Neuronal stem cell (in vitro differentiated cells): Measurements from ENCODE around the gene PDZK1IP1.
A peak's percentile ranks its signal among the peaks of the same experiment; 100 is the strongest.

Source experiments
- DNase-seq: peaks from one replicate; pipeline ENCODE4 v3.0.0-alpha.2; 2013; ENCODE audit warnings: low spot score
- H2AFZ ChIP-seq: one replicate; pipeline ENCODE4 v1.6.1; 2013; ENCODE audit warnings: mild to moderate bottlenecking, low read length, inconsistent platforms
- H2AK5ac ChIP-seq: 2 replicates; pipeline ENCODE4 v1.6.1; 2013; ENCODE audit warnings: low read depth, mild to moderate bottlenecking, inconsistent platforms, low read length, moderate library complexity, mixed read lengths
- H2BK120ac ChIP-seq: 2 replicates; pipeline ENCODE4 v1.6.1; 2013; ENCODE audit warnings: low read depth, mild to moderate bottlenecking, inconsistent platforms, low read length, moderate library complexity, mixed read lengths
- H2BK12ac ChIP-seq: one replicate; pipeline ENCODE4 v1.6.1; 2013; ENCODE audit warnings: low read length, inconsistent platforms
- H2BK15ac ChIP-seq: 2 replicates; pipeline ENCODE4 v1.6.1; 2013; ENCODE audit warnings: mild to moderate bottlenecking, low read length, inconsistent platforms, mixed read lengths
- H2BK5ac ChIP-seq: one replicate; pipeline ENCODE4 v1.6.1; 2013; ENCODE audit warnings: inconsistent platforms, mild to moderate bottlenecking, low read length, moderate library complexity
- H3K14ac ChIP-seq: one replicate; pipeline ENCODE4 v1.6.1; 2013; ENCODE audit warnings: low read length, inconsistent platforms
- H3K18ac ChIP-seq: 2 replicates; pipeline ENCODE4 v1.6.1; 2013; ENCODE audit warnings: low read length, inconsistent platforms
- H3K23ac ChIP-seq: 2 replicates; pipeline ENCODE4 v1.6.1; 2013; ENCODE audit warnings: low read depth, mild to moderate bottlenecking, mixed read lengths, low read length, inconsistent platforms; ENCODE audit not compliant: poor library complexity
- H3K27ac ChIP-seq: replicated peaks from 3 replicates; pipeline ENCODE4 v1.5.1; 2013; ENCODE audit warnings: low read length, inconsistent platforms
- H3K27me3 ChIP-seq, 3 experiments: 2 replicates each; pipeline ENCODE4 v1.6.1; 2013; ENCODE audit warnings: low read length in 3 of 3, mild to moderate bottlenecking in 2 of 3, inconsistent platforms in 1 of 3, low read depth in 1 of 3, mixed read lengths in 1 of 3, moderate library complexity in 1 of 3; ENCODE audit not compliant: control insufficient read depth in 3 of 3, insufficient read depth in 3 of 3
- H3K36me3 ChIP-seq, 2 donors: replicated peaks in 1 of 2; 2 replicates each; pipeline ENCODE4 v1.6.1; 2013; ENCODE audit warnings: low read length in 2 of 2; ENCODE audit not compliant: control insufficient read depth in 2 of 2, insufficient read depth in 2 of 2
- H3K4ac ChIP-seq: 2 replicates; pipeline ENCODE4 v1.6.1; 2013; ENCODE audit warnings: inconsistent platforms, mild to moderate bottlenecking, low read length, moderate library complexity
- H3K4me1 ChIP-seq, 2 donors: 1 replicate in 1 of 2; 2 replicates in 1 of 2; pipeline ENCODE4 v1.6.1; 2013; ENCODE audit warnings: low read length in 2 of 2, low read depth in 1 of 2; ENCODE audit not compliant: control insufficient read depth in 2 of 2, insufficient read depth in 1 of 2
- H3K4me2 ChIP-seq: one replicate; pipeline ENCODE4 v1.6.1; 2013; ENCODE audit warnings: mild to moderate bottlenecking, low read length, inconsistent platforms; ENCODE audit not compliant: insufficient read depth, poor library complexity, severe bottlenecking
- H3K4me3 ChIP-seq, 2 donors: 2 replicates each; pipeline ENCODE4 v1.5.1; 2013; ENCODE audit warnings: low read length in 2 of 2, mild to moderate bottlenecking in 2 of 2, inconsistent platforms in 1 of 2, moderate library complexity in 1 of 2
- H3K79me1 ChIP-seq: one replicate; pipeline ENCODE4 v1.6.1; 2013; ENCODE audit warnings: low read depth, mild to moderate bottlenecking, inconsistent platforms, low read length, moderate library complexity
- H3K9ac ChIP-seq: one replicate; pipeline ENCODE4 v1.6.1; 2013; ENCODE audit warnings: mild to moderate bottlenecking, low read depth, low read length, inconsistent platforms; ENCODE audit not compliant: poor library complexity
- H3K9me3 ChIP-seq, 2 donors: replicated peaks in 1 of 2; 2 replicates each; pipeline versions ENCODE3 to v1.6.1; 2013; ENCODE audit warnings: low read length in 2 of 2, mild to moderate bottlenecking in 2 of 2, inconsistent platforms in 1 of 2, low read depth in 1 of 2, mixed read lengths in 1 of 2, moderate library complexity in 1 of 2; ENCODE audit not compliant: control insufficient read depth in 2 of 2, insufficient read depth in 1 of 2
- H4K8ac ChIP-seq: one replicate; pipeline ENCODE4 v1.6.1; 2013; ENCODE audit warnings: low read depth, mild to moderate bottlenecking, inconsistent platforms, low read length, moderate library complexity
- H4K91ac ChIP-seq: one replicate; pipeline ENCODE4 v1.6.1; 2013; ENCODE audit warnings: low read length, low read depth, mild to moderate bottlenecking, inconsistent platforms; ENCODE audit not compliant: poor library complexity
- WGBS, 2 donors: extraction: QIAGEN DNeasy Blood & Tissue Kit; methylation state at CpG; one replicate each; pipeline ENCODE4 v1.1.7; 2013; ENCODE audit warnings: missing lambda C conversion rate in 2 of 2, mixed read lengths in 1 of 2; ENCODE audit not compliant: insufficient read length in 2 of 2, insufficient replicate concordance in 1 of 2; ENCODE audit errors: extremely low coverage in 2 of 2; 5-methylcytosine and 5-hydroxymethylcytosine counted together

The PDZK1IP1 gene

DNA sequence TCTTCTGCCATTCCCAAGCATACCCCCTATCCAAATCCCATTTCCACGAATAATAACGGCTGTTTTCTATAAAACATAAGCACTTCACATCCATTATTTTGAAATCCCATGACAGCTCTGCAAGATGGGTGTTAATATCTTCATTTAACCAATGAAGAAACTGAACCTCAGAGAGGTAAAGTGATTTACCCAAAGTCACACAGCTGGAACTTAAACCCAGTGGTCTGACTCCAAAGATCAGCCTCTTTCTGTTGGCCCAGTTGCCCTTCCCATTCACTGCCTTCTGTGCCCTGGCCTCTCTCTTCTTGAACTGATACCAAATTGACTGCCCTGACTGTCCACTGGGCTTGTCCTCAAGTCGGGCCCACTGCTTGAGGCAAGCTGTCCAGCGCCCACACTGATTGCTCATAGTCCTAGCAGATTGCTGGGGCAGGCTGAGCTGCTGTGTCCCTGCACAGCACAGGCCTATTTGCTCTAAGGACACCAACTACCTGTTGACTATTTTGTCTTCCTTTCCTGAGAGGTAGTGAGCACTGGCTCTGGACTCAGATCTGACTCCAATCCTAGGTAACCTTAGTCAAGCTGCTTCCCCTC lies 22.9 kb upstream of the PDZK1IP1 start:
- Histone ChIP-seq H2BK12ac (no peak overlapping the region), H4K8ac (no peak overlapping the region), H3K4me2 (no peak overlapping the region), H3K18ac (no peak overlapping the region), H3K9me3 (no peaks in the 10 kb centered on the region), H3K36me3 (no peaks in the 10 kb centered on the region), H3K23ac (no peak overlapping the region), H2AK5ac (no peak overlapping the region), H3K27ac (no peak overlapping the region), H3K14ac (no peak overlapping the region), H3K4me3 (no peak overlapping the region), H2AFZ (peak overlapping the region; percentile 96), H4K91ac (no peak overlapping the region), H3K4me1 (peaks cover 12 to 14% of the 10 kb centered on the region in 2 donors), H3K27me3 (peaks cover 0 to 72% (median 20%) of the 10 kb centered on the region in 3 experiments), H2BK120ac (no peak overlapping the region), H2BK5ac (no peak overlapping the region), H3K9ac (no peak overlapping the region), H2BK15ac (no peak overlapping the region), H3K4ac (no peak overlapping the region), H3K79me1 (no peaks in the 10 kb centered on the region)
- DNase-seq = no peak
- 100% methylated on average over 2 of the region's 4 CpGs; no CpG with 5 or more reads in 1 of the 2 donors for WGBS, 2 donors

DNA sequence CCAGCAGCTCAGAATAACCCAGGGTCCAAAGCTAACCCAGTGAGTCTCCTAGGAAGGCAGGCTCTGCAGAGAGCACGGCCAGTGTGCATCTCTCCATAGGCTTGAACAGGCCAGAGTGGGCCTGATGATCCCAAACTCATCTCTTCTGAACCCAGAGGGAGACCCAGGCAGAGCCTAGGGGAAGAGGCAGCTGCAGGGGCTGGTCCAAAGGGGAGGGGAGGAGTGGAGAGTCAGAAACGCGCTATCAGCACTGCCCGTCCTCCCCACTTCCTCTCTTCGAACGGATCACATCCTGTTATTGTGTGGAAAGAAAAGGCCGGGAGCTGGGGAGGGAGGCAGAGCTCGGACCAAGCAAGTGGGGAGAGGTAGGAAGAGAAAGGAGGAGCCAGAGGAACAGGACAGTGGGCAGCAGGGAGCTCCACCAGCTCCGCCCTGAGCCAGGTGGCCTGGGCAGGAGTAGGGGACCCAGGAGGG lies 22.0 kb upstream of the PDZK1IP1 start:
- H2BK5ac ChIP-seq = no peak overlapping the region
- no peak overlapping the region for H3K9ac ChIP-seq
- no peak overlapping the region for H3K4me2 ChIP-seq
- no peak overlapping the region for H3K27ac ChIP-seq
- H3K9me3 ChIP-seq = no peaks in the 10 kb centered on the region
- peaks cover 0 to 71% (median 20%) of the 10 kb centered on the region in 3 experiments for H3K27me3 ChIP-seq
- no peak overlapping the region for H2BK12ac ChIP-seq
- H2AK5ac ChIP-seq = no peak overlapping the region
- no peak overlapping the region for H4K8ac ChIP-seq
- no peaks in the 10 kb centered on the region for H3K79me1 ChIP-seq
- peaks cover 12 to 14% of the 10 kb centered on the region in 2 donors for H3K4me1 ChIP-seq
- H3K4ac ChIP-seq = no peak overlapping the region
- peak overlapping the region; percentile 46 for H3K18ac ChIP-seq
- peak overlapping the region; percentile 96 for H2AFZ ChIP-seq
- no peak overlapping the region for H2BK120ac ChIP-seq
- H3K23ac ChIP-seq = no peak overlapping the region
- no peaks in the 10 kb centered on the region for H3K36me3 ChIP-seq
- H3K4me3 ChIP-seq = no peak overlapping the region
- H2BK15ac ChIP-seq = peak overlapping the region; percentile 25
- no peak for DNase-seq
- no peak overlapping the region for H4K91ac ChIP-seq
- H3K14ac ChIP-seq = peak overlapping the region; percentile 73
- no CpG with 5 or more reads among the region's 9 CpGs for WGBS, 2 donors

DNA sequence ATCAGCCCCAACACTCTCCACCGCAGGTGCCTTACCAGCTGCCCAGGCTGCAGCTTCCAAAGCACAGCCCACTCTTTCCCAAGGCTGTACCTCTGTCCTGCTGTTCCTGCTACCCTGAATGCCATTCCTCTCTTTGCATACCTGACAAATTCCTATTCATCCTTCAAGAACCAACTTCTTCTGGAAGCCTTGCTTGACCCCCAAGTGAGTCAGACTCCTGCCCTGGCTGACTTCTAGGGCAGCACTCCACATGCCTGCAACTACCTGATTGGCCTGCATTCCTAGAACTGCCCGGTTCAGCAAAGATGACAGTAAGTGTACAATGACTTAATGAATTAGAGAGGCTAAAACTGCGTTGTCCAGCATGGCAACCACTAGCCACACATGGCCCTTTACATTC lies 20.8 kb upstream of the PDZK1IP1 start:
- Histone ChIP-seq H3K9ac (no peak overlapping the region), H4K91ac (no peak overlapping the region), H3K18ac (no peak overlapping the region), H3K36me3 (no peaks in the 10 kb centered on the region), H3K4me1 (peaks cover 11 to 14% of the 10 kb centered on the region in 2 donors), H2BK120ac (no peak overlapping the region), H4K8ac (no peak overlapping the region), H3K4me2 (no peak overlapping the region), H2AK5ac (no peak overlapping the region), H3K27ac (no peak overlapping the region), H2BK12ac (no peak overlapping the region), H2AFZ (no peak overlapping the region), H3K27me3 (peaks cover 0 to 62% (median 20%) of the 10 kb centered on the region in 3 experiments), H2BK5ac (no peak overlapping the region), H2BK15ac (no peak overlapping the region), H3K9me3 (no peaks in the 10 kb centered on the region), H3K4me3 (no peak overlapping the region), H3K23ac (no peak overlapping the region), H3K79me1 (no peaks in the 10 kb centered on the region), H3K4ac (no peak overlapping the region), H3K14ac (no peak overlapping the region)
- no peak for DNase-seq
- no CpG with 5 or more reads among the region's 3 CpGs for WGBS, 2 donors

DNA sequence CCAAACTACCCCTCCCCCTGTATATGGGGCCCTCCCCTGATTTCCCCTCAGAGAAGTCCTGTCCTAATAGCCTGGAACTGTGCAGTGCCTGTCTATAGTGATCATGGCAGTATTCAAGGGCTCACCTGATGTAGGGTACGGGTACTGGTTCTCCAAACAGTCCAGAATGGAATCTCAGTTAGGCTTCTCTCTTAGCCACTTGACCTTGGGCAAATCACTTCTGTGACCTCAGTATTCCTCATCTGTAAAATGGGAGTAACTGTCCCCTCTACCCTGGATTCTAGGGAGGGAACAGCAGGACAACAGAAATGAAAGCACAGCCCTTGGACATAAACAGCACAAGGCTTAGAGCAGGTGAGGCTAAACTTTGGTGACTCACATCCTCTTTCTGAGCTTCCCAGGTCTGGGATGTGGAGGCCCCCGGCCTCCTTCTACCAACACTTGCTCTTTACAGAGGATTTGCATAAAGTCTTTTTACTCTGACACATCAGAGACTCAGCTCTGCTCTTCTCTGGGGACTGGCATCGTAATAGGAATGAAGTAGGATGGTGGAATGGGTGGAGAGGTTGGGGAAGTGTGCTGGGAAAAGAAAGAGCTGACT lies 20.0 kb upstream of the PDZK1IP1 start:
- H4K91ac ChIP-seq = no peak overlapping the region
- H3K9ac ChIP-seq = no peak overlapping the region
- no CpG with 5 or more reads among the region's 3 CpGs for WGBS, 2 donors
- no peak overlapping the region for H2BK12ac ChIP-seq
- no peak overlapping the region for H3K4ac ChIP-seq
- H3K36me3 ChIP-seq = no peaks in the 10 kb centered on the region
- peak overlapping the region; percentile 27 for H3K14ac ChIP-seq
- H2BK5ac ChIP-seq = no peak overlapping the region
- H3K27me3 ChIP-seq = peaks cover 0 to 54% (median 22%) of the 10 kb centered on the region in 3 experiments
- no peak overlapping the region for H2AK5ac ChIP-seq
- no peak overlapping the region for H2BK15ac ChIP-seq
- peaks cover 11 to 14% of the 10 kb centered on the region in 2 donors for H3K4me1 ChIP-seq
- H3K4me3 ChIP-seq = no peak overlapping the region
- H3K9me3 ChIP-seq = no peaks in the 10 kb centered on the region
- H3K4me2 ChIP-seq = no peak overlapping the region
- H3K23ac ChIP-seq = no peak overlapping the region
- DNase-seq = no peak
- no peak overlapping the region for H4K8ac ChIP-seq
- no peak overlapping the region for H3K18ac ChIP-seq
- no peak overlapping the region for H3K27ac ChIP-seq
- no peaks in the 10 kb centered on the region for H3K79me1 ChIP-seq
- no peak overlapping the region for H2AFZ ChIP-seq
- H2BK120ac ChIP-seq = no peak overlapping the region
